Measurements from ENCODE around the gene KLHDC8B.

The KLHDC8B gene

DNA sequence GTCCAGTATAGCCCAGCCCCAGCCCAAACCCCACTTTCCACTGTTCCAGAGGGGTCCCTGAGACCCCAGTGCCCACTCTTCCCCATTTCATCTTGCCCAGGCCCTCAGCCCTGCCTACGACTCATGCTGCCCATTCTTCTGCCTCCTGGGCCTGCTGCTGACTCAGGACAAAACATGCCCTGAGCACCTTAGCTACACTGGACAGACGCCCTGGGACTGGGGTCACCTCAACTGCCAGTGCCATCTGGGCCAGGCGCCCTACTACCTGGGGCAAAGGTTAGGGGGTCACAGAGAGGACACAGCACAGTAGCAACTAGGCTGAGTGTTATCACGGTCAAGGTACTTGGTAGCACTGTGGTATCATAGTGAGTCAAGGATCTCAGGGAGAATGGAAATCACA, 35.9 kb upstream of the KLHDC8B start:
- no peak for TF ChIP-seq ZFX (IDR thresholded peaks at IDR 0.05)
- TF ChIP-seq, protein P1, sequence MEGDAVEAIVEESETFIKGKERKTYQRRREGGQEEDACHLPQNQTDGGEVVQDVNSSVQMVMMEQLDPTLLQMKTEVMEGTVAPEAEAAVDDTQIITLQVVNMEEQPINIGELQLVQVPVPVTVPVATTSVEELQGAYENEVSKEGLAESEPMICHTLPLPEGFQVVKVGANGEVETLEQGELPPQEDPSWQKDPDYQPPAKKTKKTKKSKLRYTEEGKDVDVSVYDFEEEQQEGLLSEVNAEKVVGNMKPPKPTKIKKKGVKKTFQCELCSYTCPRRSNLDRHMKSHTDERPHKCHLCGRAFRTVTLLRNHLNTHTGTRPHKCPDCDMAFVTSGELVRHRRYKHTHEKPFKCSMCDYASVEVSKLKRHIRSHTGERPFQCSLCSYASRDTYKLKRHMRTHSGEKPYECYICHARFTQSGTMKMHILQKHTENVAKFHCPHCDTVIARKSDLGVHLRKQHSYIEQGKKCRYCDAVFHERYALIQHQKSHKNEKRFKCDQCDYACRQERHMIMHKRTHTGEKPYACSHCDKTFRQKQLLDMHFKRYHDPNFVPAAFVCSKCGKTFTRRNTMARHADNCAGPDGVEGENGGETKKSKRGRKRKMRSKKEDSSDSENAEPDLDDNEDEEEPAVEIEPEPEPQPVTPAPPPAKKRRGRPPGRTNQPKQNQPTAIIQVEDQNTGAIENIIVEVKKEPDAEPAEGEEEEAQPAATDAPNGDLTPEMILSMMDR (conservative IDR thresholded peaks at IDR 0.05): no peak
- H3K27ac ChIP-seq: no peak overlapping the region

DNA sequence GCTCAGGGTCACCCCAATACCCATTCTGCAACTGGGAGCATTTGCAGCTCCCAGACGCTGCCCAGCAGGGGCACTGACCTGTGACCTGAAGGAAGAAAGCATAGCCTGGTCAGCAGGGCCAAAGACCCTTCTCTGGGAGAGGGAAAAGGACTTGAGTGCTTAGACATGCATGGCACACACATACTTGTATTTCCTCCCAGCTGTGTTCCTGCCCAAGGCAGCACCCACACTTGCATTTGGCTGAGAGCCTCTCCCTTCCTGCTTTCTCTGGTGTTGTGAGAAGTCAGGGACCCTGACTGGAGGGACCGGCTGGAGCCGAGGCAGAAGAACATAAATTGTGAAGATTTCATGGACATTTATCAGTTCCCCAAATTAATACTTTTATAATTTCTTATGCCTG, 31.3 kb upstream of the KLHDC8B start:
- no peak for TF ChIP-seq ZFX (IDR thresholded peaks at IDR 0.05)
- TF ChIP-seq, protein P1 (conservative IDR thresholded peaks at IDR 0.05): no peak

DNA sequence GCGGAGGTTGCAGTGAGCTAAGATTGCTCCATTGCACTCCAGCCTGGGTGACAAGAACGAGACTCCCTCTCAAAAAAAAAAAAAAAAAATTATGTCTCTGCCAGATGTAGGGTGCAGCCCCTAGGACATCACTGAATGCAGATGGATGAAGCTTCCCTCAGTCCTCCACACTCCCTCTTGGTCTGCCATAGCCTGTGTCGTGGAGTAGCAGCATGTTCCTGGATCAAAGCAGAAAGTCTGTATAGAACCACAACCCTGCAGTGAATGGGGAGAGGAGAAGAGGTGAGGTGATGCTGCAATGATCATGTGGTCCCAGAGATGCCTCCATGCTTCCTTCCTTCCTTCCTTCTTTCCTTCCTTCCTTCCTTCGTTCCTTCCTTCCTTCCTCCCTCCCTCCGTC, 23.2 kb upstream of the KLHDC8B start:
- no peak overlapping the region for H3K27ac ChIP-seq
- TF ChIP-seq, protein P1 (conservative IDR thresholded peaks at IDR 0.05): no peak
- TF ChIP-seq ZFX (IDR thresholded peaks at IDR 0.05): no peak

More for the DNA sequence above, 31.3 kb upstream of the KLHDC8B start:
- H3K27ac ChIP-seq: no peak overlapping the region

DNA sequence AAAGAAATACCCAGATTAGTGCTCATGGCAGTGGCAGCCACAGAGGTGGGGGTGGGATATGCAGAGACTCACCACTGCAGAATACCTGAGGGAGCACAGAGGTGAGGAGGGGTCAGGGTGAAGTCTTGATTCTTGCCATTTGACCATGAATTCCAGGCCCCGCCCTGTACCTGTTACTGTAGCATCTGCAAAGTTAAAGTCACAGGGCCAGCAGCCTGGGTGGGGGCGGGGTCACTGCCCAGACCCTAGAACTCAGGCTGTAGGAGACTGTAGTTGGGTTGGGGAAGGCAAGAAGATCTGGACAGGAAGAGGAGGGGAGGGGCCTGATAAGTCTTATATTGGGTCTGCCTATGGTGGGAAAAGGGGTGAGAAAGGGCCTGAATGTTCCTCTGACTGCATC, 19.8 kb upstream of the KLHDC8B start:
- no peak overlapping the region for H3K27ac ChIP-seq
- TF ChIP-seq ZFX (IDR thresholded peaks at IDR 0.05): no peak
- TF ChIP-seq, protein P1 (conservative IDR thresholded peaks at IDR 0.05): no peak

DNA sequence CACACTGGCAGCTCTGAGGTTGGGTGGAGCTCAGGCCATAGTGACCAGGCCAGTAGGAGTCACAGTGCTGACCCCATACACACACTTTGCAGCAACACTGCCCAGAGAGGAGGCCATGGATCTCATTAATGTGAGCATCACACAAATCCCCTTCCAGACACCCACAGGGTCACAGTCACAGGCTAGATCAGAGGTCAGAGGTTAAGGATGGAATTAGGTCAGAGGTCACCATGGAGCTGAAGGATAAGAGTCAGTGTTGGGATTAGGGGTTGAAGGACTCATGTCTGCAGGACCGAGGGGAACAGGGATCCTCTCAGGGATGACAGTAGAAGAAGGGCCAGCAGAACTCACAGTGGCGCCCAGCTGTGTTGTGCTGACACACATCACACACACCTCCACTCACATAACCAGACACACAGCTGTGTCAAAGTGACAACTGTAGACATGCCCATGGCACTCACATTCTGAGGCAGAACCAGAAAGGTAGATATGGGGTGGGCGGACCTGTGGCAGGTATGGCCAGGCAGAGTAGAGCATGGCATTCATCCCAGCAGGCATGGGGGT, 18.0 kb upstream of the KLHDC8B start:
- TF ChIP-seq, protein P1 (conservative IDR thresholded peaks at IDR 0.05): no peak
- no peak for TF ChIP-seq ZFX (IDR thresholded peaks at IDR 0.05)
- H3K27ac ChIP-seq: no peak overlapping the region

DNA sequence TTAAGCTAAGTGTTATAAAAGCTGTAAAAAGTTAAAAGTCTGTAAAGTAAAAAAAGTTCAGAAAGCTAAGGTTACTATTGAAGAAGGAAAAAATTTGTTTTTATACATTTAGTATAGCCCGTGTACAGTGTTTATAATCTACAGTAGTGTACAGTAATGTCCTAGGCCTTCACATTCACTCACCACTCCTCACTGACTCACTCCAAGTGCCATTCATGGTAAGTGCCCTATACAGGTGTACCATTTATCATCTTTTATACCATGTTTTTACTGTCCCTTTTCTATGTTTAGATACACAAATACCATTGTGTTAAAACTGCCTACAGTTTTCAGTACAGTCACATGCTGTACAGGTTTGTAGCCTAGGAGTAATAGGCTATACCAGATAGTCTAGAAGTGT, 14.1 kb upstream of the KLHDC8B start:
- no peak overlapping the region for H3K27ac ChIP-seq
- TF ChIP-seq, protein P1 (conservative IDR thresholded peaks at IDR 0.05): no peak
- TF ChIP-seq ZFX (IDR thresholded peaks at IDR 0.05): no peak

DNA sequence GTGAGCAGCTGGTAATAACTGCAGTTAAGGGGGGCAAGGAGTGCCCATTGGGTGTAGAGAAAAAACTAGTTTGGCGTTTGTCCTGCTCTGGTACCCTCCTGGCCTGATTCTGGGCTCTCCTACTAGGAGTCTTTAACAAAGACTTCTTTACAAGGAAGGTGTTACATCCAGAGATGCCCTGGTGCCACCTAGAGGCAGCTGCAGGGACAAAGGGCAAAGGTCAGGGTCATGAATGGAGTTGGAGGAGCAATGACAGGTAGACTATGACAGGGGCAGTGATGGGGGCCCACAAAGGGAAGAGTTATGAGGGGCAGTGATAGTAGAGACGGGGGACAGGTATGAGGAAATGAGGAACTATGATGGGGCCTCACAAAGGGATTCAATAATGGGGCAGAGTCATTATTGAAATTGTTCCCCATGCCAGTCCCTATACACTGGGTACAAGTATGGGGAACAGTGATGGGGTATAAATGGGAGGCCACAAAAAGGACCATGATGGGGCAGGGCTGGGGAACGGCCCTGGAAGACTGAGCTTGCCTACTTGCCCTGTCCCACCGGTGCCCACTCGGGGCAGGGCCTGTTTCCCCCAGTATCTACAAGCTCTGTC, 13.2 kb upstream of the KLHDC8B start:
- TF ChIP-seq, protein P1 (conservative IDR thresholded peaks at IDR 0.05): peak; percentile 79
- no peak for TF ChIP-seq ZFX (IDR thresholded peaks at IDR 0.05)
- no peak overlapping the region for H3K27ac ChIP-seq

All from C4-2B (cell line).